AG04449 (cell line): ENCODE data around the gene CLIC6.

Experiments used
- CTCF ChIA-PET: fragments of 350-600 bp; formaldehyde crosslinking; extraction: SDS; loops from one replicate; lab custom pipeline; 2021; ENCODE audit warnings: antibody characterized with exemption; lab: Yijun Ruan, JAX
- POLR2A ChIA-PET: fragments of 400-600, 350-600 bp; formaldehyde crosslinking; extraction: SDS; loops from one replicate; lab custom pipeline; 2020; ENCODE audit warnings: antibody characterized with exemption, inconsistent platforms; lab: Yijun Ruan, JAX
- DNase-seq: peaks from one replicate; pipeline ENCODE4 v3.0.0-alpha.2; 2010; ENCODE audit warnings: low read depth, low spot score
- H3K4me3 ChIP-seq: 2 replicates; pipeline ENCODE4 v1.5.1; 2011; ENCODE audit warnings: low read depth, mild to moderate bottlenecking, control low read depth, low read length
- TF ChIP-seq, protein P1 (sequence below): IDR thresholded peaks from one replicate; pipeline ENCODE4 v1.5.1; 2011; ENCODE audit warnings: mild to moderate bottlenecking, moderate library complexity, low read length, control low read depth, inconsistent platforms; ENCODE audit not compliant: insufficient read depth; ENCODE audit errors: missing control alignments

CLIC6 gene

DNA sequence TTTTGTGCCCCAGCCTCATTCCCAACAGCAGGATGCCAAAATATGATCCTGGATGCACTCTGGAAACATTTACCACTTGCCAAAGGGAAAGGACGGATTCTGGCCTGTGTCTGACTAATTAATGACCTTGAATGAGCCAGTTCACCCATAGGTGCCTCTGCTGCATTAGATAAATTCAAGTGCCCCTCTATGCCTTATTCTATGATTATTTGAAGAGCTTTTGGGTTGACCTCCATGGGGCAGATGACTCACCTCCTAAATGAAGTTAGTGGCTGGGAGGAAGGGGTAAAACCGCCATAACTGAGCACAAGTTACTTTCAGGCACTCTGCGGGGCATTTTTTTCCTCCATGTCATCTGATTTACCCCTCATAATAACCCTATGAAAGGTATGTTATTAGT, 98.1 kb downstream of the CLIC6 start:
- POLR2A ChIA-PET, result no interaction called here
- no peak overlapping the region for H3K4me3 ChIP-seq
- DNase-seq, result no peak
- CTCF ChIA-PET, result interaction anchor here (1.1 to 1.4 kb wide), 2 partner anchors 10 to 21 kb away, joined by 4 read pairs; no protein-coding TSS in a partner anchor
- TF ChIP-seq, protein P1, sequence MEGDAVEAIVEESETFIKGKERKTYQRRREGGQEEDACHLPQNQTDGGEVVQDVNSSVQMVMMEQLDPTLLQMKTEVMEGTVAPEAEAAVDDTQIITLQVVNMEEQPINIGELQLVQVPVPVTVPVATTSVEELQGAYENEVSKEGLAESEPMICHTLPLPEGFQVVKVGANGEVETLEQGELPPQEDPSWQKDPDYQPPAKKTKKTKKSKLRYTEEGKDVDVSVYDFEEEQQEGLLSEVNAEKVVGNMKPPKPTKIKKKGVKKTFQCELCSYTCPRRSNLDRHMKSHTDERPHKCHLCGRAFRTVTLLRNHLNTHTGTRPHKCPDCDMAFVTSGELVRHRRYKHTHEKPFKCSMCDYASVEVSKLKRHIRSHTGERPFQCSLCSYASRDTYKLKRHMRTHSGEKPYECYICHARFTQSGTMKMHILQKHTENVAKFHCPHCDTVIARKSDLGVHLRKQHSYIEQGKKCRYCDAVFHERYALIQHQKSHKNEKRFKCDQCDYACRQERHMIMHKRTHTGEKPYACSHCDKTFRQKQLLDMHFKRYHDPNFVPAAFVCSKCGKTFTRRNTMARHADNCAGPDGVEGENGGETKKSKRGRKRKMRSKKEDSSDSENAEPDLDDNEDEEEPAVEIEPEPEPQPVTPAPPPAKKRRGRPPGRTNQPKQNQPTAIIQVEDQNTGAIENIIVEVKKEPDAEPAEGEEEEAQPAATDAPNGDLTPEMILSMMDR, result no peak
